CD4-positive, alpha-beta T cell (primary cell): Measurements from ENCODE around the gene PGAP2. TPM values are rescaled to one million over a fixed set of nuclear protein-coding genes. Genes with fewer than 3 reads are reported as not detected.

Source experiments
- ATAC-seq: fragments of 200-7000 bp; cut with Tn5 transposase; one replicate; pipeline ENCODE4 v1.10.0; 2022; ENCODE audit warnings: mild to moderate bottlenecking; ENCODE audit not compliant: poor library complexity
- CTCF ChIA-PET: fragments of 350-600 bp; sonication (Branson Sonifier 250); formaldehyde crosslinking; loops from one replicate; lab custom pipeline; 2021; ENCODE audit warnings: antibody characterized with exemption, inconsistent platforms; lab: Charles Lee
- POLR2A ChIA-PET: fragments of 350-600 bp; sonication (Branson Sonifier 250); formaldehyde crosslinking; loops from one replicate; lab custom pipeline; 2021; ENCODE audit warnings: antibody characterized with exemption, inconsistent platforms; lab: Charles Lee
- DNase-seq, 14 experiments: peaks; one replicate each; pipeline ENCODE4 v3.0.0-alpha.2; 2013 to 2020; ENCODE audit warnings: mixed read lengths in 2 of 14
- H3K27ac ChIP-seq, 2 donors: one replicate each; pipeline versions ENCODE4 v1.5.1 to v1.7.0; 2013; ENCODE audit warnings: low read length in 2 of 2, low read depth in 1 of 2, mild to moderate bottlenecking in 1 of 2
- H3K27me3 ChIP-seq, 2 experiments: 1 replicate in 1 of 2; 2 replicates in 1 of 2; pipeline versions ENCODE4 v1.6.1 to v1.7.0; 2013; ENCODE audit warnings: low read length in 2 of 2, control low read depth in 1 of 2, mild to moderate bottlenecking in 1 of 2, moderate library complexity in 1 of 2; ENCODE audit not compliant: insufficient read depth in 2 of 2, control insufficient read depth in 1 of 2
- H3K36me3 ChIP-seq: one replicate; pipeline ENCODE4 v1.6.1; 2013; ENCODE audit warnings: low read length, control low read depth; ENCODE audit not compliant: insufficient read depth
- H3K4me1 ChIP-seq: one replicate; pipeline ENCODE4 v1.6.1; 2013; ENCODE audit warnings: low read length, control low read depth; ENCODE audit not compliant: insufficient read depth
- H3K4me3 ChIP-seq: one replicate; pipeline ENCODE4 v1.5.1; 2013; ENCODE audit warnings: mild to moderate bottlenecking, low read length, moderate library complexity
- H3K9me3 ChIP-seq, 2 experiments: 1 replicate in 1 of 2; 2 replicates in 1 of 2; pipeline versions ENCODE4 v1.6.1 to v1.7.0; 2013; ENCODE audit warnings: low read length in 2 of 2, mild to moderate bottlenecking in 2 of 2, control low read depth in 1 of 2, moderate library complexity in 1 of 2; ENCODE audit not compliant: control insufficient read depth in 1 of 2, insufficient read depth in 1 of 2
- H3K27ac Mint-ChIP-seq: one replicate; pipeline ENCODE4 v1.8.0; 2020; ENCODE audit warnings: mixed read lengths
- H3K27me3 Mint-ChIP-seq: one replicate; pipeline ENCODE4 v1.8.0; 2021; ENCODE audit warnings: mixed read lengths
- H3K36me3 Mint-ChIP-seq: one replicate; pipeline ENCODE4 v1.8.0; 2021; ENCODE audit warnings: low read depth, mixed read lengths
- H3K4me1 Mint-ChIP-seq: one replicate; pipeline ENCODE4 v1.8.0; 2021; ENCODE audit warnings: low read depth, mixed read lengths
- H3K4me3 Mint-ChIP-seq: one replicate; pipeline ENCODE4 v1.8.0; 2020; ENCODE audit warnings: mild to moderate bottlenecking, mixed read lengths
- H3K9me3 Mint-ChIP-seq: one replicate; pipeline ENCODE4 v1.8.0; 2020; ENCODE audit warnings: mixed read lengths
- CTCF ChIP-seq: fragments of 200-600 bp; IDR thresholded peaks from one replicate; pipeline ENCODE4 v1.8.0; 2022; ENCODE audit warnings: antibody characterized with exemption, mild to moderate bottlenecking
- intact Hi-C, 2 experiments: fragments of 100-400 bp; cut with DNase I in 1 of 2; cut with micrococcal nuclease in 1 of 2; formaldehyde crosslinking; loops; one replicate each; pipeline versions ENCODE4 v1.15.1 to v1.9.0; 2023 to 2025; cut with DNase I, micrococcal nuclease
- total RNA-seq, 174 experiments: library from RNA in 2 of 174; stranded (reverse) in 2 of 174; gene quantifications; one replicate each; pipeline ENCODE4 v1.2.3 and lab custom pipeline; 2021 to 2026

PGAP2 gene
- total RNA-seq, 2 experiments from 2014 or later: 20.9 to 23.6 TPM

GRCh38 chr11:3845670-3846069, 37.3 kb downstream of the PGAP2 start:
- H3K9me3 ChIP-seq: no peaks in the 10 kb centered on the region
- H3K4me1 Mint-ChIP-seq: peaks cover 35% of the 10 kb centered on the region
- no peak overlapping the region for H3K4me3 ChIP-seq
- H3K9me3 Mint-ChIP-seq: no peaks in the 10 kb centered on the region
- no peak for ATAC-seq
- no peaks in the 10 kb centered on the region for H3K36me3 ChIP-seq
- peaks cover 6% of the 10 kb centered on the region for H3K36me3 Mint-ChIP-seq
- peak overlapping the region; percentile 81 for H3K27ac Mint-ChIP-seq
- H3K27me3 ChIP-seq: no peaks in the 10 kb centered on the region
- CTCF ChIA-PET: interaction anchor here (3.3 kb wide), 1 partner anchor 227 kb away, joined by 8 read pairs; no protein-coding TSS in a partner anchor
- intact Hi-C loops: loop anchor here in 1 of 2 experiments (5.0 kb wide), 1 partner anchor 37 kb away; no protein-coding TSS in a partner anchor
- peaks cover 14% of the 10 kb centered on the region for H3K4me1 ChIP-seq
- DNase-seq: no peak
- H3K27ac ChIP-seq: no peak overlapping the region
- no peak overlapping the region for H3K4me3 Mint-ChIP-seq
- POLR2A ChIA-PET: interaction anchor here (0.7 kb wide), 1 partner anchor 9 kb away, joined by 3 read pairs; no protein-coding TSS in a partner anchor
- H3K27me3 Mint-ChIP-seq: no peaks in the 10 kb centered on the region
- no peak for TF ChIP-seq CTCF

DNA sequence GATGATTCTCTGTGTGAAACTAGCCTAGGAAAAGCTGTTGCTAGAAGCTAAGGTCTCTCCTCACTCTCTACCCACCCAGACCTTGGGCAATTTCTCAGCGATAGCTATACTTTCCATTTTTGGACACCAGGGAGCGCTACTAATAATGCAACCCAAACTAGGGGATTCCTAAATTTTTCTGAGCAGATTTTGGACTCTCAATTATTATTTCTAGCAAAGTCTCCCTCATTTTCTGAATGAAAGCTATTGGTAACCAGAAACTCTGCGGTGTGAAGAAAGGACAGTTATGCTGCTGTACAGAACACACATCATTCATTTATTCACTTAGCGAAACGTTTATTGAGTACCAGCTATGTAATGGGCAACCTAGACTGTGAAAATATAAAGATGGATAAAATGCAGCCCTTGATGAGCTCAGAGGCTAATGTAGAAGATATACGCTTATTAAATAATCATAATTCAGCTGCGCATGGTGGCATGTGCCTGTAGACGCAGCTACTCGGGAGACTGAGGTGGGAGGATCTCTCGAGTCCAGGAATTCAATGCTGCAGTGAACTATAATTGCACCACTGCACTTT, 41.0 kb downstream of the PGAP2 start:
- Mint-ChIP-seq H3K27ac (peak overlapping the region; percentile 70), H3K9me3 (no peaks in the 10 kb centered on the region), H3K4me3 (peak overlapping the region; percentile 1), H3K27me3 (no peaks in the 10 kb centered on the region), H3K36me3 (peaks cover 3% of the 10 kb centered on the region), H3K4me1 (peaks cover 45% of the 10 kb centered on the region)
- intact Hi-C loops: loop anchor here (1.0 to 5.0 kb wide), 2 partner anchors 33 to 223 kb away; no protein-coding TSS in a partner anchor
- Histone ChIP-seq H3K4me3 (no peak overlapping the region), H3K4me1 (peaks cover 30% of the 10 kb centered on the region), H3K27ac (no peak overlapping the region), H3K9me3 (no peaks in the 10 kb centered on the region), H3K36me3 (no peaks in the 10 kb centered on the region), H3K27me3 (no peaks in the 10 kb centered on the region)
- TF ChIP-seq CTCF: peak; percentile 79
- POLR2A ChIA-PET: interaction anchor here (0.6 to 8.0 kb wide), 14 partner anchors 12 to 223 kb away, joined by 3 to 577 read pairs (median 4); partner anchors contain the start of genes PGAP2 and RHOG
- ATAC-seq (peak; percentile 47), DNase-seq (peak in 7 of 14 experiments; percentile 34 to 82 (median 69))
- CTCF ChIA-PET: interaction anchor here (0.5 to 8.5 kb wide), 30 partner anchors 9 to 225 kb away, joined by 3 to 216 read pairs (median 4); partner anchors contain the start of genes PGAP2 and RHOG

- Histone ChIP-seq H3K27me3 (no peaks in the 10 kb centered on the region), H3K36me3 (no peaks in the 10 kb centered on the region), H3K4me1 (peaks cover 50% of the 10 kb centered on the region), H3K4me3 (no peak overlapping the region), H3K27ac (peak overlapping the region; percentile 88 to 91), H3K9me3 (no peaks in the 10 kb centered on the region)
- no peak for TF ChIP-seq CTCF
- Mint-ChIP-seq H3K4me3 (peak overlapping the region; percentile 23), H3K27ac (peak overlapping the region; percentile 99), H3K9me3 (no peaks in the 10 kb centered on the region), H3K4me1 (peaks cover 57% of the 10 kb centered on the region), H3K27me3 (no peaks in the 10 kb centered on the region), H3K36me3 (peaks cover 20% of the 10 kb centered on the region)
- no peak for ATAC-seq
- intact Hi-C loops: loop anchor here in 1 of 2 experiments (5.0 kb wide), 1 partner anchor 94 kb away; no protein-coding TSS in a partner anchor
- CTCF ChIA-PET: interaction anchor here (2.1 to 8.5 kb wide), 6 partner anchors 14 to 219 kb away, joined by 10 to 216 read pairs (median 38); partner anchors contain the start of genes PGAP2 and RHOG
- no peak for DNase-seq
- POLR2A ChIA-PET: interaction anchor here (0.9 to 8.0 kb wide), 17 partner anchors 14 to 237 kb away, joined by 3 to 577 read pairs (median 18); partner anchors contain the start of genes NUP98, PGAP2 and RHOG
Measured at GRCh38 chr11:3853545-3853842, 45.1 kb downstream of the PGAP2 start.
